GM21825 (cell line): Measurements from ENCODE around the gene MN1.
"Not testable (repeated sequence)": the region's sequence is repeated elsewhere in the genome, so short reads cannot be mapped to it uniquely, and the experiment has no call there.

Experiments
- ATAC-seq: cut with Tn5 transposase; IDR thresholded peaks from one replicate; pipeline ENCODE4 v1.9.1; 2021; ENCODE audit warnings: mild to moderate bottlenecking, moderate library complexity; ENCODE audit not compliant: unreplicated experiment

MN1 gene

DNA sequence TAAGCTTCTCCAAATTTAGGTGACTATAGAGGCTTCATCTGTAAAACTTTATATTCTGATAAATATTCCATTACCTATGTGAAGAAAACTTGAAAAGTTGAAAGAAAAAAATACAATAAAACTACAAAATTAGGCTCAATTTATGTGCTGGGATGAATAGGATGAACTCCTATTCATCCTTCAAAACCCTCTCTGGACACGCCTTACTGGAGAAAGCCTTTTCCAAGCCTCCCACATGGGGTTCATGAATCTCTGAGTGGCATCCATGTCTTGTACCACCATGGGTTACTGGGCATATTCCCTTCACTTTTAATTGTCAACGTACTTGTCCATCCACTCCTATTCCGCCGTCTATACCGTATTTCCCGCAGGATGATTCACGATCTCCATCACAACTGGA lies 55.7 kb downstream of the MN1 start:
- ATAC-seq: no peak

DNA sequence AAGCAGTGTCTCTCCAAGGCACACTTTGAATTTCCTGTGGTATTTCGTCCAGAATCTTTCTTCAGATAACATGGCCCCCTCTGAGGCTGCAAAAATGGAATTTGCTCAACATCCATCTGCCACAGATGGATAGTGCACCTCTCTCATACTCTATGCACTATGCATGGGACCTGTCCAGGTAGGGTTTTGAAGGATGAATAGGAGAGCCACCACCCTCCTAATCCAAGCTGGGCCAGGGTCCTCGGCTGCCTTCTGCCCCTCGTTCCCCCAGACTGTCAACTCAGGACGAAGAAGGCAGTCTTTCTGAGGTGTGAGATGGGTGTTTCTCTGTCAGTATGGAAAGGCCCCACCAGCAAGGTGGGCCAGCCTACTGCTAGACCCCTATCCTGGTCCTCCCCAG lies 56.4 kb downstream of the MN1 start:
- no peak for ATAC-seq

DNA sequence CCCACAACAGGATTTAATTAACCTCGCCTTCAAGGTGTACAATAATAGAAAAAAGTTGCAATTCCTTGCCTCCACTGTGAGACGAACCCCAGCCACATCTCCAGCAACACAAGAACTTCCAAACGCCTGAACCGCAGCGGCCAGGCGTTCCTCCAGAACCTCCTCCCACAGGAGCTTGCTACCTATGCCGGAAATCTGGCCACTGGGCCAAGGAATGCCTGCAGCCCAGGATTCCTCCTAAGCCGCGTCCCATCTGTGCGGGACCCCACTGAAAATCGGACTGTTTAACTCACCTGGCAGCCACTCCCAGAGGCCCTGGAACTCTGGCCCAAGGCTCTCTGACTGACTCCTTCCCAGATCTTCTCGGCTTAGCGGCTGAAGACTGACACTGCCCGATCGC lies 57.5 kb downstream of the MN1 start:
- not testable (repeated sequence) for ATAC-seq

DNA sequence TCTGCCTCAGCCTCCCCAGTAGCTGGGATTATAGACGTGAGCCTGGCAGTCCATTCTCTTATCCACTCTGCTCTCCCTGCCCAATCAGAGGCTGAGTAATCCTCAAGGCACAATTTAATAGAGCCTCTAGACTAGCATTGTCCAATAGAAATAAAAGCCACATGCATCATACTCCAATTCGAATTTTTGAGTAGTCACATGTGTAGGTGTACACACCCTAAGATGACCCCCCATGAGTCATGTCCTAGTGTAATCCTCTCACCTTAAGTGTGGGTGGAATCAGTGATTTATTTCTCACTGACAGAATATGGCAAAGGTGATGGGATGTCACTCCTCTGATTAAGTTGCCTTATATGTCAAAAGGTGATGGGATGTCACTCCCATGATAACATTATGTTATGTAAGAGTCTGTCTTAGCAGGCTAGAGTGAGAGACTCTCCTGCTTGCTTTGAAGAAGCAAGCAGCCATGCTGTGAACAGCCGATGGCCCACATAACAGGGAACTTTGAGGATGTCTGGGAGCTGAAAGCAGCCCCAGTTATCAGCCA lies 61.3 kb downstream of the MN1 start:
- ATAC-seq: no peak

DNA sequence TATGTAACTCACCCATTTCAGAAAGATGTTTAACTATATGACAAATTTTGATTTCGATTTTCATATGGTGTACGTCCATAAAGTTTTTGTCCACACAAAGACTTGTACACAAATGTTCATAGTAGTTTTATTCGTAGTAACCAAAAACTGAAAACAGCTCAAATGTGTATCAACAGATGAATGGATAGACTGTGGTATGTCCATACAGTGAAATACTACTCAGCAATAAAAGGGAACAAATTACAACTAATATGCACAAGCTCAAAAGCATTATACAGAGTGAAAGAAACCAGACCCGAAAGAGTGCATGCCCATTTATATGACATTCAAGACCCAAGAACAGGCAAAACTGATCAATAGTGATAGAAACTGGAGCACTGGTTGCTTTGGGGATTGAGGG lies 64.0 kb downstream of the MN1 start:
- no peak for ATAC-seq

DNA sequence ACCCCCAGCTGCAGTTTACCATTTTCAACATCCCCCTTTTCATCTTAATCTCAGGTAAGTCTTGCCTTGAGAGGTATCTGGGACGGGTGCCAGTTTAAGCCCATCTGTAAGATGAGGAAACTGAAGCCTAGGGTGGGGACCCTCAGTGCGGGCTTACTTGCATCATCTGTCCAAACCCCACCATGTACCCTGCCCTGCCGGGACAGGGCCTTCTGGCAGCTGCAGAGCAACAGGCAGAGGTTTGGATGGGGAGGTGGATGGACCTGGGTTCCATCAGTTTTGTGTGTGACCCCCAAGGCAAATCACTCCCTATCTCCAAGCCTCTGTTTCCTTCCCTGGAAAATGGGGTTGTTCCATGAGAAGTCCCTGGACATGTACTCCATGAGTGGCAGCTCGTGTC lies 67.5 kb downstream of the MN1 start:
- ATAC-seq: no peak

DNA sequence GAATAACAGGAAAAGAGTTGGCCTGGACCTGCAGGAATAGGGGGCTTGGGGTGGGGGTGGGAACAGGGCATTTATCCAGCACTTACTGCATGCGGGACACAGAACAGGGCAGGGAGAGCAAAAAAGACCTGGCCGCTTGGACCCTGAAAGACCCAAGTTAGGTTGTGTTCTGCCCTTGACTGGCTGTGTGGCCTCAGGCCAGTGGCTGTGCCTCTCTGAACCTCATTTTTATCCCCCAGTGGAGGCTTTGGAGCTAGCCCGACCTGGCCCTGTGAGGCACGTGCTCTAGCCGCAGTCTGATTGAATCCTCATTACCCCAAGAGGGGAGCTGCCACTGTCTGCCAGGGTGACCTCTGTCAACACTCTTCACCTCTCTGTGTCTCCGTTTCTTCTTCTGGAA lies 68.7 kb downstream of the MN1 start:
- no peak for ATAC-seq

DNA sequence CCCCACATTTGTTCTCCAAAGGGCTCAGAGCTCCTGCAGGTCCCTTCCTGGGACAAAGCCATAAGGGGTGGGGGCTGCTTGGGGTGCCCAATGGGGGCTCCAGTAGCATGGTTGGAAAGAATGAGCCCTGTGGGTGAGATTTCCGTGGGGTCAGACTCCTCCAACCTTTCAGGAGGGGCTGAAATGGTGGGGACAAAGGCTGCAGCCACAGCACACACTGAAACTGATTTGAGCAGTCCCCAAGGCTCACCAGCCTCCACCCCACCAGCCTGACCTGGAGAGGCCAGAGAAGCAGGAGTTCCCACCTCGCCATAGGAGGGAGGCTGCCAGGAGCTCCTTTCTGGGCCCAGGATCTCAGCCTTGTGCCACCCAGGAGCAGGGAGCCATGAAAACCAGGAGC lies 69.2 kb downstream of the MN1 start:
- no peak for ATAC-seq

DNA sequence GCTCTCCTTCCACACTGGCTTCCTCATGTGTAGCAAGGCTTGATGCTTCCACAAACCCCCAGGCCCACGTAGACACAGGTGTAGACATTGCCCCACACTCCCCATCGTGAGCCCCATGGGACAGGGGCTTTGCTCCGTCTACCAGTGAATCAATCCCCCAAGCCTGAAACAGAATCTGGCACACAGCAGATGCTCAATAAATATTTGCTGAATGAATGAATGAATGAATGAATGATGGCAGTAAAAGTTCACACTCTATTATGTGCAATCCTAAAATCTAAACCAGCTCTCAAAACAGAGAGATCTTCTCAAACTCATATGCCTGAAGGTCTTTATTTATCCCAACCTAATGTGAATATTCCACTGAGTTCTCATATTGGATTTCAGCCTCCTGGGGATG lies 69.9 kb downstream of the MN1 start:
- no peak for ATAC-seq

DNA sequence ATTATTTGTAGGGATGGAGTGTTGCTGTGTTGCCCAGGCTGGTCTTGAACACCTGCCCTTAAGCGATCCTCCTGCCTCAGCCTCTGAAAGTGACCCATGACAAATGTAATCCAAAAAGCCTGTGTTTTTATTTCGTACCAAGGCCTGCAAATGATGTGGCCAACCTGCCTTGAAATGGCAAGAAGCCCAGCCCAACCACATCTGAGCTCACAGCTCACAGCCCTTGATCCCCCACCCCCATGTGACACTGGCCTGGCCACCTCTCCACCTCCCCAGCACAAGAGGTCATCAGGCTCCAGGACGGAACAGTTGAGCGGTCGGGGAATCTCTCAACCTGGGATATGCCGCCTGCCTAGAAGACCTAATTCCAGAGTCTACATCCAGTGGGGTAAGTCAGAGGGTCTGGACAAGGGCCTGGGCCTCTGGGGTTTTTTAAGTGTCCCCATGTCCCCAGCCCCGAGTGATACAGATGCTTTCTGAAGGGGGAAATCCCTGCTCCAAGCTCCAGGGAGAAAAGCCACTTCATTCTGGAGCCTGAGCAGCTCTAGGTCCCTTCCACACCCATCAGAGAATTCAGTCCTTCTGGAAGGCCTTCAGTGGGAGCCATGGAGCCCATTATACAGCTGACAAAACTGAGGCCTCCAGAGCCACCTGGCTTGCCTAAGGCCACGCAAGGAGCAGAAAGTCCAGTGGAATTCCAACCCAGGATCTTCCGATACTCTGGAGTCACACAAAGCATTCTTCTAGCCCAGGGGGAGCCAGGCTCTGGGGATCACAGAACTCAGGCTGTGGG lies 70.7 kb downstream of the MN1 start:
- ATAC-seq: no peak

DNA sequence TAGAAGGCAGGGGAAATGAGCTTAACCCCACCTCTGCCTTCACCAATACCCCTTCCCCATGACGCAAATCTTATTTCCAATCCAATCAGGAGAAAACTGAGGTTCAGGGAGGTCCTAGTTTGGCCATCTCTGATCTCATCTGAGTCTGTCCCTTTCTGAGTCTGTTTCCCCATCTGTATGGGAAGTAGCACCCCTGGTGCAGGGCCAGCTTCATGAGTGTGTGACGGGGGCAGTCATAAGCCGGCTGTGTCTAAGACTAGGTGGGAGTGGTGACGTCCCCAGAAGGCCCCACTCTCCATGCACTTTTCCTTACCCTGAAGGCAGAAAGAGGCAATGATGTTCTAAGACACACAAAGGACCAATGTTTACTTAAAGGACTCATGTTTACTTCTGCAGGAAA lies 72.3 kb downstream of the MN1 start:
- no peak for ATAC-seq

DNA sequence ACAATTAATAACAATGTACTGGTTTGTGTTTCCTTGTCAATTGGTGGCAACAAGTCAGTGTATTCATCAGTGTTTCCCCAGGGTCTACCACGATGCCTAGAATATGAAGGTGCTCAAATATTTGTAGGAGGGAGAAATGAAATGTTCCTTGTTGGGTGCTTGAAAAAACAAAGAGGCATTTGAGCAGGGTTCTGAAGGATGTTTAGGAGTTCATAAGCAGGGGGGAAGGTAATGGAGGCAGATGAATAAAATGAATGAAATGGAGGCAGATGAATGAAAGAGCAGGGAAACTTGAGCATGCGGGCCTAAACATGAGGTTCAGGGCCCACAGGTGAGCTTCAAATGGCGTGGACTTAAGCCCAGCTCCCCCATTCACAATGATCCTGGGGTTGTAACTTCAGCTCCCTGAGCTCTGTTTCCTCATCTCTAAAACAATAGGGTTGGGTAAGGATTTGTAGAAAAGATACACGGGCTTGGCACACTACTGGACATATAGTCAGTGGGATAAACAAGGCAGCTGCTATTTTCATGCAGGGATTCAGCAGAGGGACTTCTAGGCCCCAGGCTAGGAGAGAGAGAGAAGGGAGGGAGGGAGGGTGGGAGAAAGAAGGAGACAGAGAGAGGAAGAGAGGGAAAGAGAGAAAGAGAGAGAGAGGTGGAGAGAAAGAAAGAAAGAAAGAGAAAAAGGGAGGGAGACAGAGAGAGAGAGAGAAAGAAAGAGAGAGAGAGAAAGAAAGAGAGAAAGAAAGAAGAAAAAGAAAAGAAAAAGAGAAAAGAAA lies 73.7 kb downstream of the MN1 start:
- no peak for ATAC-seq

DNA sequence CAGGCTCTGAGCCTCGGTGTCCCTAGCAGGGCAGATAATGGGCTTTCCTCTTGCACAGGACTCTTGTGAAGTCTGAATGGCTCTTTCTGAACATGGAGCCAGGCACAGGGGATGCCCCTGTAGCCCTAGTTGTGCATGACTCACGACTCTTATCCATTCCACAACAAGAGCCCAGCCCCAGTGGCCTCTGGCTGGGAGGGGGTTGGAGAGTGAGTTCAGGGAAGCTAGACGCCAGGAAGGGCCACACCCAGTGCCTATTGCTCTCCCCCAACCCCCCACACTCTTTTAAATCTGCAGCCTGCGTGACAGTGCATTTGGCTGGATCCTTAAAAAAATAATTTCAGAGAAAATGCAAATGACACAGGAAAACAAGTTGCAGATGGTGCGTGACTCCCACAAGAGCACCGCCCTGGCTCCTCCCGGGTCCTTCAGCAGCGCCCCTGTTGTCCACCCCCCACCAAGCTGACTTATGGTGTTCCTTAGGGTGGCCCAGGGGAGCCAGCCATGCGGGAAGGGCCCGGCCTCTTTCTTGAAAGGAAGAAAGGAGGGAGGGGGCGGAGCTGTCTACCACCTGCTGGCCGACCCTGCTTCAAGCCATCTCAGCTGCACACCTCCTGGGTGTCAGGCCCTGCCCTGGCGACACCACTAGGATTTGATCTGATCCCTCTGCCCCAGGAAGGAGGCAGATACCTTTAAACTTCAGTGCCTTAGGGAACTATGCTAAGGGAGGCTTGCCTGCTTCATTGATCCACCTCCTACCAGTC lies 74.7 kb downstream of the MN1 start:
- no peak for ATAC-seq

DNA sequence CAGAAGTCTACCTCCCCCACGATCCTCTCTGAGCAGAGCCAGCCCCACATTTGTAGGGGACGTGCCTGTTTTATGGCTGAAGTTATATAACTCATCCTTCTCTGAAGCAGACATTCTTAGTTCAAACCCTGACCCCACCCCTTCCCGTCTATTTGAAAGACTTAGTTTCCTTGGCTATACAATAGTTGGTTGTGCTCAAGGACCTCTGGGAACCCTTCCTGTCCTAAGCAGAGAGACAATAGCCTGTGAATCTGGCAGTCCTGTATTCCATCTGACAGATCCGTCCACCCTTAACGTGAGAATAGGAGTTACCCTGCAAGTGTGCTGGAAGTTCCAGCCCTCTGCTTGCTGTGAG lies 75.2 kb downstream of the MN1 start:
- ATAC-seq: no peak

DNA sequence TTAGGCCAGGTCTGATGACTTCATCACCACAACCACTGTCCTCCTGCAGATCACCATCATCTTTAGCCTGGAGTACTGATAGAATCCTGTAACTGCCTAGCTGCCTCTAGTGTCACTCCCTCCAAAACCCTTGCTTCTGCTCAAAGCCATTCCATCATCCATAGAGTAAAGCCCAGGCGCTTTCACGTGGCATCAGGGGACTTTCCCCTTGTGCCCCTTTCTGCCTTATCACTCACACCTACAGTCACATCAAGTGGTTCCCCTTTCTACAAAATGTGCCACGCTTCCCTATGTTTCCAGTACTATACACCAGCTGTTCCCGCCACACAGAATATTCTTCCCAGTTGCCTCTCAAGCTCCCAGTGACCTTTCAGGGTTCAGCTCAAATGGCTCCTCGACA lies 75.9 kb downstream of the MN1 start:
- no peak for ATAC-seq

DNA sequence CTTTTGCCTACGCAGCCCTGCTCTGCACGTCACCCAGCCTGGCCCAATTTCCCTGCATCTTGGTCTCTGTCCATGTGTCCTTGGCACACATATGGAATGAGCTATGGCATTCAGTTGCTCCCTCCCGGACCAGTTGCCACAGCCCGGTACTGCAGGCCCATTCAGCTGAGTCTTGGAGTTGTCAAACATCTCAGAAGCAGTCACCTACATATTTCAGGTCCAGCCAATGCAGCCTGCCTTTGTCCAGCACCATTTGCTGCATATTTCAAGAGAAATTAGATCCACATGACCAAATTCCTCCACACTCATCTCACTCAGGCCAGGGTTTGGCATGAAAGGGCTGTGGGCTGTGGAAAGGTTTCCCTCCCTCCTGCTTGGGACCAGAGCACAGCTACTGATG lies 76.8 kb downstream of the MN1 start:
- no peak for ATAC-seq

DNA sequence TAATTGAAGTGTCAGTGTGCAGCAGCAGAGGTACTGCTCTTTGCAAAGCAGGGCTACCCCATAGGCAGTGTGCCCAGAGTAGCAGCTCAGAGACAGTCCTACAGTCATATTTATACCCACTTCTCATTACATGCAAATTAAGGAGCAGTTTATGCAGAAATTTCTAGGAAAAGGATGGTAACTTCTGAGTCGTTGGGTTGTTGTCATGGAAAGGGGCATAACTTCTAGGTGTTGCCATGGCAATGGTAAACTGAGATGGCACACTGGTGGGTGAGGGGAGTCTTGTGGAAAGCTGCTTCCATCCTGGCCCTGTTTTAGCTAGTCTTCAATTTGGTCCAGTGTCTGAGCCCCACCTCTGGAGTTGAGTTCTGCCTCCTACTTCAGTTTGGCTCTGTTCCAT lies 77.4 kb downstream of the MN1 start:
- no peak for ATAC-seq

DNA sequence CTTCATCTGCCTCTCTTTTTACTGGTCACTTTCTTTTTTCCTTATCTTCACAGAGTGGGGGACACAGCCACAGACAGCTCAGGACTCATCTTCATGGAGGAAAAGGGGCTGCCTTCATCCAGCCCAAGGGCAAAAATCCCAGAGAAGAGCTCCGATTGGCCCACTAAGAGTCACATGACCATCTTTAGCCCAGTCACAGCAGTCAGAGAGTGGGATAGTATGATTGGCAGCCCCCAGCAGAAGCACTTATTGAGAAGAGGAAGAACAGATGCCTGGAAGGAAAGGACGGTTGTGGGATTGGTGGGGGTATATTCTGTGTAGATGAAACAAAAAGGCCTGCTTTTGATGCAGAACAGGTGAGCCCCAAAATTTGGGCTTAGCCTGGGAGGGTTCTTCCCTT lies 77.8 kb downstream of the MN1 start:
- no peak for ATAC-seq

DNA sequence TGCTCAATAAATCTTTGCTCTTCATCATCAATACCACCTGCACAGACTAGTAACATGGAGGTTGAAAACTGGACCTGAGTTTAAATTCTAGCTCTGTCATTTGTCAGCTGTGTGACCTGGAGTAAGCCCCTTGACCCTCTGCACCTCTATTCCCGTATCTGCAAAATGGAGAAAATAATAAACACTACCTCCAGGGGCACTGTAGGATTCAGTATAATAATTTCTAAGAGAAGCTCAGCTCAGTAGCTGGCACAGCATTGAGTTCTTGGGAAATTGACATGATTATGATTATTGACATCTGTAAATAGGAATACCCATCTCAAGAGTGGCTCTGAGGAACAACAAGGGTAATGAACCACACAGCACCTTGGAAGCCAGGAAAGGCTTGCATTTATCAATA lies 78.4 kb downstream of the MN1 start:
- ATAC-seq: no peak

DNA sequence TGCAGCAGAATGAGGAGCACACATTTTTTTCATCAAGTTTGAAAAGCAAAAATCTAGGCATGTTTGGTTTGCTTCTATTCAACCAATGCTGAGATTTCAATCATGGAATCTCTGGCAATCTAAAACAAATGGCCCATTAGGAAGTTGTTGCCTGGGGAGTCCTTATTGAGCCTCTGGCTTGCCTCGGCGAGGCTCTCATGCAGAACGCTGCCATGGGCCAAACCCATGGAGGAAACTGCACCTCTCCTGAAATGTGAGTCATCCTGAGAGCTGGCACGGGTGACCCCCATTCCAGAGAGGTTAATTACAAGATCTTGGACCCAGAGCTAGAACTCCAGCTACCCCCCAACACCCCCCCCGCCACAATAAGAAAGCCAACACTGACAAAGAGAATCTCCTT lies 80.7 kb downstream of the MN1 start:
- no peak for ATAC-seq

DNA sequence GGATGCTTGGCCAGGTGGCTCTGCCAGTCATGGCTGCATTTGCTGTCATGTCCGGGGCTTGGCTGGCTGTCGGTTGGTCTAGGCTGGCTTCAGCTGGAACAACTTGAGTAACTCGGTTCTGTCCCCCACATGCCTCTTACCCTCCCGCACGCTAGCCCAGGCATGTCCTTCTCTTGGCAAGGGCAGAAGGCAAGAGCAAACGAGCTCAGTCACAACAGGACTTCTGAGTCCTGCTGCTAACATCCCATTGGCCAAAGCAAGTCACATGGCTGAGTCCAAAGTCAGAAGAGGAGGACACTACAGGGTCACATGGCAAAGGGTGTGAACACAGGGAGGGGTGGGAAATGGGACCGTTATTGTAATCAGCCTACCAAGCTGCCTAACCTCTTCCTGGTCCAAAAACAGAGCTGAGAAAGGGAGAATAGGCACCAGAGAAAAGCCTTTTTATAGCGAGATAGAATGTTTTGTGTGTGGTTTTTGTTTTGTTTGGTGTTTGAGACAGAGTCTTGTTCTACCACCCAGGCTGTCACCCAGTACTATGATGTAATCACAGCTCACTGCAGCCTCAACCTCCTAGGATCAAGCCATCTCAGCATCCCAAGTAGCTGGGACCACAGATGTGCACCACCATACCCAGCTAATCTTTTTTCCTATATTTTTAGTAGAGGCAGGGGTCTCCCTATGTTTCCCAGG lies 81.9 kb downstream of the MN1 start:
- ATAC-seq: no peak
